Measurements from ENCODE around the gene TLR5. TPM values are rescaled to one million over a fixed set of nuclear protein-coding genes. Genes with fewer than 3 reads are reported as not detected.

The TLR5 gene
- total and polyA plus RNA-seq, 2 of the 4 experiments (the other 2 are of a cell fraction) = 0.09 to 0.18 TPM

GRCh38 chr1:223135176-223135942, 7.7 kb downstream of the TLR5 start:
- no peak overlapping the region for H3K4me2 ChIP-seq (ENCODE audit: low read depth, low read length)
- H4K8ac ChIP-seq (ENCODE audit: low read depth in 2 of 2, low read length in 2 of 2) = no peak overlapping the region
- no peak overlapping the region for H2BK20ac ChIP-seq (ENCODE audit: low read depth, low read length)
- TF ChIP-seq CEBPB (IDR thresholded peaks at IDR 0.05; ENCODE audit: low read depth, low read length) (no peak), MXI1 (IDR thresholded peaks at IDR 0.05; ENCODE audit: borderline replicate concordance, low read depth, low read length) (no peak), BHLHE40 (IDR thresholded peaks at IDR 0.05; ENCODE audit: low read depth, low read length) (no peak), POLR2A (IDR thresholded peaks at IDR 0.05; ENCODE audit: low read depth, low read length) (no peak), MAZ (IDR thresholded peaks at IDR 0.05; ENCODE audit: borderline replicate concordance, low read depth, low read length) (no peak), ELK1 (IDR thresholded peaks at IDR 0.05; ENCODE audit: borderline replicate concordance, low read depth, low read length) (no peak), CTCF (conservative IDR thresholded peaks at IDR 0.05; ENCODE audit: low read depth, low read length) (no peak), MAFK (IDR thresholded peaks at IDR 0.05; ENCODE audit: low read depth, low read length) (no peak), USF2 (IDR thresholded peaks at IDR 0.05; ENCODE audit: low read depth, low read length) (no peak), NFE2L2 (IDR thresholded peaks at IDR 0.05; ENCODE audit: low read depth, low read length) (no peak), RFX5 (IDR thresholded peaks at IDR 0.05; ENCODE audit: low read depth, low read length) (no peak), RCOR1 (IDR thresholded peaks at IDR 0.05; ENCODE audit: insufficient replicate concordance, low read length) (no peak), FOS (IDR thresholded peaks at IDR 0.05; ENCODE audit: low read depth, low read length) (no peak), CHD1 (IDR thresholded peaks at IDR 0.05; ENCODE audit: low read depth, low read length) (no peak), RAD21 (IDR thresholded peaks at IDR 0.05; ENCODE audit: low read length) (no peak), SMC3 (IDR thresholded peaks at IDR 0.05; ENCODE audit: low read depth, low read length) (no peak)
- no peak overlapping the region for H3K4ac ChIP-seq (ENCODE audit: low read depth, low read length)
- H2AFZ ChIP-seq (replicated peaks; ENCODE audit: low read length, poor library complexity) = no peak overlapping the region
- H2AK5ac ChIP-seq (ENCODE audit: low read depth, low read length) = no peak overlapping the region
- H3K9me3 ChIP-seq (ENCODE audit: control insufficient read depth, insufficient read depth, low read length) = no peaks in the 10 kb centered on the region
- peaks cover 27% of the 10 kb centered on the region for H3K27me3 ChIP-seq (ENCODE audit: control insufficient read depth, insufficient read depth, low read length)
- no peak overlapping the region for H3K4me3 ChIP-seq (ENCODE audit: insufficient read depth, low read depth, low read length)
- ChIA-PET CTCF (no interaction called here), POLR2A (ENCODE audit: unreplicated experiment) (no interaction called here)
- H4K91ac ChIP-seq (ENCODE audit: insufficient read depth, low read depth, low read length) = no peak overlapping the region
- no peak overlapping the region for H3K56ac ChIP-seq (ENCODE audit: extremely low read depth, insufficient read depth, low read length)
- WGBS, 2 experiments (ENCODE audit: extremely low coverage in 2 of 2, insufficient read length in 1 of 2) = 50% methylated on average over 2 of the region's 8 CpGs; no CpG with 5 or more reads in 1 of the 2 experiments
- ATAC-seq (ENCODE audit: low read depth) (no peak), DNase-seq (peak; percentile 69)
- H2BK120ac ChIP-seq (ENCODE audit: low read depth, low read length) = no peak overlapping the region
- H3K27ac ChIP-seq (ENCODE audit: insufficient read depth, low read length) = no peak overlapping the region
- intact Hi-C loops (cut with micrococcal nuclease) = no loop called here
- H3K36me3 ChIP-seq (ENCODE audit: control insufficient read depth, insufficient read depth, low read length) = no peaks in the 10 kb centered on the region
- no peak overlapping the region for H3K18ac ChIP-seq (ENCODE audit: low read depth, low read length)
- H3K23ac ChIP-seq (ENCODE audit: low read depth, low read length) = no peak overlapping the region
- in situ Hi-C loops (cut with MboI; ENCODE audit: low sequenced_read_pairs) = loop anchor here (5.0 kb wide), 1 partner anchor 547 kb away; no protein-coding TSS in a partner anchor
- no peak overlapping the region for H2BK5ac ChIP-seq (ENCODE audit: low read depth, low read length, poor library complexity, severe bottlenecking)
- dilution Hi-C loops (cut with HindIII; ENCODE audit: low sequenced_read_pairs, unreplicated experiment) = no loop called here
- H3K79me1 ChIP-seq (ENCODE audit: low read depth in 1 of 2, low read length in 2 of 2) = no peaks in the 10 kb centered on the region
- H3K4me1 ChIP-seq (ENCODE audit: control insufficient read depth, insufficient read depth, low read length) = no peaks in the 10 kb centered on the region; the same call in 1 of the 2 replicates
- no peak overlapping the region for H2AK9ac ChIP-seq (replicated peaks; ENCODE audit: low read depth, low read length, poor library complexity)
- no peak overlapping the region for H4K5ac ChIP-seq (ENCODE audit: low read depth, low read length)
- no peak overlapping the region for H2BK15ac ChIP-seq (ENCODE audit: low read depth, low read length)
- no peak overlapping the region for H3K14ac ChIP-seq (replicated peaks; ENCODE audit: low read depth, low read length)
- H3K9ac ChIP-seq (ENCODE audit: low read depth, low read length) = no peak overlapping the region
- no peaks in the 10 kb centered on the region for H3K9me1 ChIP-seq (ENCODE audit: insufficient read depth, low read length)
- BruUV-seq (replicated peaks) = no TSS peak
- H4K20me1 ChIP-seq (ENCODE audit: insufficient read depth, low read length) = no peaks in the 10 kb centered on the region
